Choroid plexus epithelial cell (primary cell): ENCODE results near the gene SYNRG.
A peak's percentile ranks its signal among the peaks of the same experiment; 100 is the strongest.
"Not testable (repeated sequence)": the region's sequence is repeated elsewhere in the genome, so short reads cannot be mapped to it uniquely, and the experiment has no call there.

Experiments used
- DNase-seq: peaks from one replicate; pipeline ENCODE4 v3.0.0-alpha.2; 2010; ENCODE audit warnings: low read depth
- H3K4me3 ChIP-seq: 2 replicates; pipeline ENCODE4 v1.5.1; 2011; ENCODE audit warnings: low read depth, mild to moderate bottlenecking, control low read depth, low read length, moderate library complexity
- TF ChIP-seq, protein P1 (sequence below): conservative IDR thresholded peaks from 2 replicates; pipeline ENCODE4 v1.5.1; 2011; ENCODE audit warnings: low read depth, mild to moderate bottlenecking, control low read depth, inconsistent platforms, low read length, moderate library complexity

Gene SYNRG

DNA sequence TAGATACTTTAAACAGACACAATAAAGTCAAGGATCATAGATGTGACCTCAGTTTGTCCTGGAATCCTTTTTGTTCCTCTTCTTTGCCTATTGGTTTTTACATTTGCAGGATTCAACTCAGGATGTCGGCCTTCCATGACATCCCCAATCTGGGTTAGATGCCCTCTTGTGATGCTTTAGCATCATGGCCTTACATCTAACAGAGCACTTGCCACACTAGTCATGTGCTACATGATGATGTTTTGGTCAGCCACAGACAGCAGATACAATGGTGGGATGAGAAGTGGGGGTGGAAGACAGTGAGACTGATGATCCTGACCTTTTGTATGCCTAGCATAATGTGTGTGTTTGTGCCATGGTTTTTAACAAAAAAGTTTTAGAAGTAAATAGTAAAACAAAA is 1.8 kb upstream of the SYNRG start:
- TF ChIP-seq, protein P1, sequence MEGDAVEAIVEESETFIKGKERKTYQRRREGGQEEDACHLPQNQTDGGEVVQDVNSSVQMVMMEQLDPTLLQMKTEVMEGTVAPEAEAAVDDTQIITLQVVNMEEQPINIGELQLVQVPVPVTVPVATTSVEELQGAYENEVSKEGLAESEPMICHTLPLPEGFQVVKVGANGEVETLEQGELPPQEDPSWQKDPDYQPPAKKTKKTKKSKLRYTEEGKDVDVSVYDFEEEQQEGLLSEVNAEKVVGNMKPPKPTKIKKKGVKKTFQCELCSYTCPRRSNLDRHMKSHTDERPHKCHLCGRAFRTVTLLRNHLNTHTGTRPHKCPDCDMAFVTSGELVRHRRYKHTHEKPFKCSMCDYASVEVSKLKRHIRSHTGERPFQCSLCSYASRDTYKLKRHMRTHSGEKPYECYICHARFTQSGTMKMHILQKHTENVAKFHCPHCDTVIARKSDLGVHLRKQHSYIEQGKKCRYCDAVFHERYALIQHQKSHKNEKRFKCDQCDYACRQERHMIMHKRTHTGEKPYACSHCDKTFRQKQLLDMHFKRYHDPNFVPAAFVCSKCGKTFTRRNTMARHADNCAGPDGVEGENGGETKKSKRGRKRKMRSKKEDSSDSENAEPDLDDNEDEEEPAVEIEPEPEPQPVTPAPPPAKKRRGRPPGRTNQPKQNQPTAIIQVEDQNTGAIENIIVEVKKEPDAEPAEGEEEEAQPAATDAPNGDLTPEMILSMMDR: no peak
- no peak overlapping the region for H3K4me3 ChIP-seq
- no peak for DNase-seq

DNA sequence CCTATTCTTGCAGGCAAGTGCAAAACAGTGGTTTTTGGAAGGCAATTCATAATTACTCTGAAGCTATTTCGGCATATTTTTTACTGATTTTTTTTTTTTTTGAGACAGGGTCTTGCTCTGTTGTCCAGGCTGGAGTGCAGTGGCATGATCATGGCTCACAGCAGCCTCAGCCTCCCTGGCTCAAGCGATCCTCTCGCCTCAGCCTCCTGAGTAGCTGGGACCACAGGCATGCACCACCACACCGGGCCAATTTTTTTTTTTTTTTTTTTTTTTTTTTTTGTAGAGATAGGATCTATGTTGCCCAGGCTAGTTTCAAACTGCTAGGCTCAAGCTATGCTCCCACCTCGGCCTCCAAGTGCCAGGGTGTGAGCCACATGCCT is 813 bp upstream of the SYNRG start:
- not testable (repeated sequence) for H3K4me3 ChIP-seq, DNase-seq

DNA sequence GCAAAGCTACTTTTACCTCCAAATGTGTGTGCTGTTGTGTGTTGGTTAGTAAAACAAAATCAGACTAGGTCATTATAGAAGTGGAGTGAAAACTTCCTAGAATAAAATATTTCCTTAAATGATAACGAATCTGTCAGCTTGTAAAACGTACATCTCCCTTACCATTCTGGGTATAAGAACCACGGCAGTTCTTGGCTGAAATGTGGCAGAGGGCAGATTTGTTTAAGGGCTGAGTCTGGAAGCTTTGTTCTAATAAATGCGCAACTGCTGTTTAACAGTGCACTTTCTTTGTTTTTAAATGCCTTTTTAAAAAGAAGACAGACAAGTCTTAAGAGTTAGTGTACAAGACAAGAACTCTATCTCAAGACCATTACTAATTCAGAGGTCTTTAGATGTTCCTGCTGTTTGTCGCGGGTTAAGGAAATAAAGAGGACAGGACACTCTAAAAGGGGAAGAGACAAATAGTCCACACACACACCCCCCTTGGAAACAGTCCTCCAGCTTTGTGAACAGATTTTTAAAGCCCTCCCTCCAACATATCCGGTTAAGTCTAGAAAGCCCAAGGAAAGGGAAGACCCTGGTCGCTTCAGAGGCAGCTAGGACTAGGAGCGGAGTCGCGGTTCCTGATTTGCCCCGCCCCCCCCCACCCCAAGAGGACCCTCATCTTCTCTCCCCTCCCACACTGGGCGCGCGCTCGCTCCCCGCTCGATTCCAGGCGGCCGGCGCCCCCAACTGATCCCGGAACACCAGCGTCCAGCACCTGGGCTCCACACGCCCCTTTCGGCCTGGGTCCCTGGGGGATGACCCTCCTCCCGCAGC is 658 bp downstream of the SYNRG start:
- DNase-seq: peak; percentile 54
- peak overlapping the region; percentile 92 for H3K4me3 ChIP-seq
- TF ChIP-seq, protein P1: no peak

DNA sequence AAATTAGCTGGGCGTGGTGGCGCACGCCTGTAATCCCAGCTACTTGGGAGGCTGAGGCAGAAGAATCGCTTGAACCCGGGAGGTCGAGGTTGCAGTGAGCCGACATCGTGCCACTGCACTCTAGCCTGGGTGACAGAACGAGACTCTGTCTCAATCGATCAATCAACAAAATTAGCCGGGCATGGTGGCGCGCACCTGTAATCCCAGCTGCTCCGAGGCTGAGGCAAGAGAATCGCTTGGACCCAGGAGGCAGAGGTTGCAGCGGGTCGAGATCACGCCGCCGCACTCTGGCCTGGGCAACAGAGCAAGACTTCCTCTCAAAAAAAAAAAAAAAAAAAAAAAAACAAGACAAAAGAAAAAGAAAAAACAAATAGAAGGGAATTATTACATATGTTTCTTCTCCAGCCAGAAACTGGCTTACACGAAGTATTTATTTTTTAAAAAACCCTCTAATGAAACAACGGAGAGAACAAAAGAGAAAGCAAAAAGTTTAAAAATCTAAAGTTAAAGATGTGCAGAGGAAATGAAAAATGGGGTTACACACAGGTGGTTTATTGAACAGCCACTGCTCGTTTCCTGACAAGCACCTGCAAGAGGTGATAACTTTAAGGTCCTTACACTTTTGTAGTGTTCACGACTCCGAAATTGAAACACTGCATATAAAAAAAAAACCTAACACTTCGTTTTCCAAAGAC is 1.4 kb downstream of the SYNRG start:
- DNase-seq: no peak
- H3K4me3 ChIP-seq: peak overlapping the region; percentile 92
- TF ChIP-seq, protein P1: no peak

DNA sequence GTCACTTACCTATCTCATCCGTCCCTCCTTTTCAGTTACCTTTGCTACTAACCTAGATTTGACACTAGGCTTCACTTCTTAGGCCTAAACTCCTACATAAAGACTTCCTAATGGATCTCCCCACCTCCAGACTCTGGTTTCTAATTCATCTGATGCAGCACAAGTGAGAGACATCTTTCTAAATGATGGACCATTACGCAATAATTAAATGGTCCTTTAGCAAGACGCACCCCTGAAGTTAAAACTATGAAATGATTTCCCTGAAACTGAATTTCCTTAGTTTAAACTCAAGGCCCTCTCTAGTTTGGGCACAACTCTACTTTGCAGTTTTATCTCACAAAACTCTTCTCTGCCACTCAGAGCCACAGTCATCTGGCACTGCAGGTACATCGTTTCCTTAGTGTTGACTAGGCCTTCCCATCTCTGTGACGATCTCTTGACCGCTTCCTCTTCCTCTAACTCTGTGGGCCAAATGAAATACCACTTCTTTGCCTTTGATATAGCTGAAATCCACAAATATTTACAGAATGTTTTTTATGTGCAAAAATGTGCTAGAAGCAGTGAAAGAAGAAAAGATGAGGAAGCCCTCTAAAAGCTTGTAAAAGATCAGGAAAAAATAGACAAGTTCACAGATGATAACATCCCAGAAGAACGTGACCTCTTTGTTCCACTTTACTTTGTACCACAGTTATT is 3.3 kb downstream of the SYNRG start:
- DNase-seq: no peak
- no peak overlapping the region for H3K4me3 ChIP-seq
- TF ChIP-seq, protein P1: no peak

DNA sequence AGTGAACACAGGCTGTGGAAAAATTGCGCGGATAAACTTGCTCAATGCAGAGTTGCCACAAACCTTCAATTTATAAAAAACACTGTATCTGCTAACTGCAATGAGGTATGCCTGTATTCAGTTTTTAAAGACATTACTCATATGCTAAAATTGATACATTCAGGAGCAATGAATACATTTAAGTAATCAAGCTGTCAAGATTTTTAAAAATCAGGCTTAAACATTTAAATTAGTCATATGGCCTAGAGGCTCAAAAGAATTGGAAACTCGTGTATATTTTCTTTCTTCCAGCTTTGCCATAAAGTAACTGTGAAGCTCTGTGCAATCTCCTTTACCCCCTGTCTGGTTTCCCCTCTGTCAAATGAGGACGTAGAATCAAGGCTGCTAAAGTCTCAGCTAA is 4.1 kb downstream of the SYNRG start:
- no peak for DNase-seq
- no peak overlapping the region for H3K4me3 ChIP-seq

DNA sequence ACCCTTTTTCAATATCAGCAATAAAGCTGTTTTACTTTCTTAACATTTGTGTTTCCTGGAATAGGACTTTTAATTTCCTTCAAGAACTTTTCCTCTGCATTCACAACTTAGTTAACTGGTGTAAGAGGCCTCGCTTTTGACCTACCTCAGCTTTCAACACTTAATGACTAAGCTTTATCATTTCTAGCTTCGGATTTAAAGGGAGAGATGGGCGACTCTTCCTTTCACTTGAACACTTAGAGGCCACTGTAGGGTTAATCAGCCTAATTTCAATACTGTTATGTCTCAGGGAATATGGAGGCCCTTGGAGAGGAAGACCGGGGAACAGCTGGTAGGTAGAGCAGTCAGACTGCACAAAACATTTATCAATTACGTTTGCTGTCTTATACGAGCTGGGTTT is 4.7 kb downstream of the SYNRG start:
- no peak for DNase-seq
- H3K4me3 ChIP-seq: no peak overlapping the region
- TF ChIP-seq, protein P1: no peak

More for the DNA sequence above, 4.1 kb downstream of the SYNRG start:
- TF ChIP-seq, protein P1: no peak
